ENCODE data around the gene PTCHD1. TPM values are rescaled to one million over a fixed set of nuclear protein-coding genes. Genes with fewer than 3 reads are reported as not detected.

The PTCHD1 gene
- total RNA-seq, 1 experiment from 2014 or later, result not detected

DNA sequence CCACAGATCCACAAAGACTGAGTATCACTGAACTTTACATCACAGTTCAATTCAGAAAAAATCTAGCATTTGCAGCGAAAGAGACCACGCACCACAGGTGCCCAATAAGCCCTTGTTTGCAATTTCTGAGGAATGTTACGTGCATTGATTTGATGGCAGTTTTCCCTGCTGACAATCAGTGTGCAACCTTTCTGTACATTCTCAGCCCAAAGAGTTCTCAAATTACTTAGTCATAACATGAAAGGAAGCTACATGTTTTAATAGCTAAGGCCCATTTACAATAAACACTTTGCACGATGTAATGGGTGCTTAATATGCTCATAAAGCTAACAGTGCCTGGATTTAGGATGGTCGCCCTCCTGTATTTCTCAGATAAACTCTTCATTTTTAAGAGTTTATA, 47.9 kb downstream of the PTCHD1 start:
- H3K4me2 ChIP-seq (ENCODE audit: low read length), result no peak overlapping the region
- peaks cover 39% of the 10 kb centered on the region for H3K27me3 ChIP-seq (ENCODE audit: low read length)
- H3K79me2 ChIP-seq (ENCODE audit: low read length), result no peaks in the 10 kb centered on the region
- BruUV-seq (replicated peaks), result no TSS peak
- ATAC-seq (no peak), DNase-seq (no peak)
- TF ChIP-seq, protein P1, sequence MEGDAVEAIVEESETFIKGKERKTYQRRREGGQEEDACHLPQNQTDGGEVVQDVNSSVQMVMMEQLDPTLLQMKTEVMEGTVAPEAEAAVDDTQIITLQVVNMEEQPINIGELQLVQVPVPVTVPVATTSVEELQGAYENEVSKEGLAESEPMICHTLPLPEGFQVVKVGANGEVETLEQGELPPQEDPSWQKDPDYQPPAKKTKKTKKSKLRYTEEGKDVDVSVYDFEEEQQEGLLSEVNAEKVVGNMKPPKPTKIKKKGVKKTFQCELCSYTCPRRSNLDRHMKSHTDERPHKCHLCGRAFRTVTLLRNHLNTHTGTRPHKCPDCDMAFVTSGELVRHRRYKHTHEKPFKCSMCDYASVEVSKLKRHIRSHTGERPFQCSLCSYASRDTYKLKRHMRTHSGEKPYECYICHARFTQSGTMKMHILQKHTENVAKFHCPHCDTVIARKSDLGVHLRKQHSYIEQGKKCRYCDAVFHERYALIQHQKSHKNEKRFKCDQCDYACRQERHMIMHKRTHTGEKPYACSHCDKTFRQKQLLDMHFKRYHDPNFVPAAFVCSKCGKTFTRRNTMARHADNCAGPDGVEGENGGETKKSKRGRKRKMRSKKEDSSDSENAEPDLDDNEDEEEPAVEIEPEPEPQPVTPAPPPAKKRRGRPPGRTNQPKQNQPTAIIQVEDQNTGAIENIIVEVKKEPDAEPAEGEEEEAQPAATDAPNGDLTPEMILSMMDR (conservative IDR thresholded peaks at IDR 0.05; ENCODE audit: low read depth, low read length), result no peak
- TF ChIP-seq EZH2 (IDR thresholded peaks at IDR 0.05; ENCODE audit: low read length, unreplicated experiment) (no peak), EZH2phosphoT487 (IDR thresholded peaks at IDR 0.05; ENCODE audit: borderline replicate concordance, low read length) (no peak)
- no peaks in the 10 kb centered on the region for H3F3A ChIP-seq (ENCODE audit: low read length, unreplicated experiment)
- no peaks in the 10 kb centered on the region for H3K4me1 ChIP-seq (ENCODE audit: insufficient read depth, low read length)
- no peaks in the 10 kb centered on the region for H3K9me3 ChIP-seq (ENCODE audit: low read length)
- intact Hi-C loops (cut with micrococcal nuclease), result no loop called here
- H3K9me2 ChIP-seq (replicated peaks; ENCODE audit: low read length), result no peaks in the 10 kb centered on the region
- no peak overlapping the region for H3K9ac ChIP-seq (ENCODE audit: low read length)
- ChIA-PET CTCF (no interaction called here), POLR2A (ENCODE audit: unreplicated experiment) (no interaction called here)
- H3K27ac ChIP-seq (ENCODE audit: low read length), result no peak overlapping the region
- H3K36me3 ChIP-seq (ENCODE audit: low read depth, low read length), result no peaks in the 10 kb centered on the region
- H2AFZ ChIP-seq (ENCODE audit: low read length), result no peak overlapping the region
- H4K20me1 ChIP-seq (ENCODE audit: low read length), result no peaks in the 10 kb centered on the region
- H3K4me3 ChIP-seq (ENCODE audit: low read length), result no peak overlapping the region

- H3K9me3 ChIP-seq (ENCODE audit: low read length), result no peaks in the 10 kb centered on the region
- no peaks in the 10 kb centered on the region for H3K9me2 ChIP-seq (replicated peaks; ENCODE audit: low read length)
- H4K20me1 ChIP-seq (ENCODE audit: low read length), result no peaks in the 10 kb centered on the region
- H3K36me3 ChIP-seq (ENCODE audit: low read depth, low read length), result no peaks in the 10 kb centered on the region
- no peak overlapping the region for H3K9ac ChIP-seq (ENCODE audit: low read length)
- peak; percentile 33; the same call in 1 of the 2 replicates for ATAC-seq
- H3K4me3 ChIP-seq (ENCODE audit: low read length), result no peak overlapping the region
- H3F3A ChIP-seq (ENCODE audit: low read length, unreplicated experiment), result no peaks in the 10 kb centered on the region
- H3K4me1 ChIP-seq (ENCODE audit: insufficient read depth, low read length), result no peaks in the 10 kb centered on the region
- DNase-seq, result peak; percentile 50
- CTCF ChIA-PET, result no interaction called here
- no peaks in the 10 kb centered on the region for H3K79me2 ChIP-seq (ENCODE audit: low read length)
- intact Hi-C loops (cut with micrococcal nuclease), result no loop called here
- H2AFZ ChIP-seq (ENCODE audit: low read length), result no peak overlapping the region
- H3K27me3 ChIP-seq (ENCODE audit: low read length), result peaks cover 42% of the 10 kb centered on the region
- POLR2A ChIA-PET (ENCODE audit: unreplicated experiment), result no interaction called here
- no peak overlapping the region for H3K27ac ChIP-seq (ENCODE audit: low read length)
- no TSS peak for BruUV-seq (replicated peaks)
- TF ChIP-seq EZH2phosphoT487 (IDR thresholded peaks at IDR 0.05; ENCODE audit: borderline replicate concordance, low read length) (no peak), EZH2 (IDR thresholded peaks at IDR 0.05; ENCODE audit: low read length, unreplicated experiment) (no peak)
- TF ChIP-seq, protein P1 (conservative IDR thresholded peaks at IDR 0.05; ENCODE audit: low read depth, low read length), result no peak
- H3K4me2 ChIP-seq (ENCODE audit: low read length), result no peak overlapping the region
Measured at GRCh38 chrX:23383411-23383810, 48.8 kb downstream of the PTCHD1 start.

DNA sequence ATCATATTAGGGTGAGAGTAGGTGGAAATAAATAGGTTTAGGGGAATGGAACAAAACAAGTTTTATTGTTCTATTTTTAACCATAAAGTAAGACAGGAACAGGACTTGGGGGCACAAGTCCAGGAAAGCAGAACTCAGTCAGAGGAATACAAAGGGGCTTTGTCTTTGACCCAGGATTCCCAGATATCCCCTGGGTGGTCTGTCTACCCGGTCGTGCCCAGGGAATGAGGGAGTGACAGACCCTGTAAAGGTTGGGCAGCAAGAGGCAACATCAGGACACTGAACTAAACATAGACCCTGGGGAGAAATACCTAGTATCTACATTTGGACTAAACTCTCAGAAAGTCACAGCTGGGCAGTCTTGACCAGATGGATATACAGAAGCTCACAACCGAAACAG, 50.6 kb downstream of the PTCHD1 start:
- no peaks in the 10 kb centered on the region for H3K36me3 ChIP-seq (ENCODE audit: low read depth, low read length)
- no peak overlapping the region for H3K4me2 ChIP-seq (ENCODE audit: low read length)
- H3K79me2 ChIP-seq (ENCODE audit: low read length), result no peaks in the 10 kb centered on the region
- H3K27ac ChIP-seq (ENCODE audit: low read length), result no peak overlapping the region
- no peaks in the 10 kb centered on the region for H3K9me3 ChIP-seq (ENCODE audit: low read length)
- H3K9me2 ChIP-seq (replicated peaks; ENCODE audit: low read length), result no peaks in the 10 kb centered on the region
- no peaks in the 10 kb centered on the region for H4K20me1 ChIP-seq (ENCODE audit: low read length)
- intact Hi-C loops (cut with micrococcal nuclease), result no loop called here
- no peak overlapping the region for H3K4me3 ChIP-seq (ENCODE audit: low read length)
- no peak overlapping the region for H2AFZ ChIP-seq (ENCODE audit: low read length)
- no peaks in the 10 kb centered on the region for H3F3A ChIP-seq (ENCODE audit: low read length, unreplicated experiment)
- DNase-seq (no peak), ATAC-seq (no peak)
- H3K9ac ChIP-seq (ENCODE audit: low read length), result no peak overlapping the region
- no TSS peak for BruUV-seq (replicated peaks)
- ChIA-PET POLR2A (ENCODE audit: unreplicated experiment) (no interaction called here), CTCF (no interaction called here)
- H3K4me1 ChIP-seq (ENCODE audit: insufficient read depth, low read length), result no peaks in the 10 kb centered on the region
- TF ChIP-seq, protein P1 (conservative IDR thresholded peaks at IDR 0.05; ENCODE audit: low read depth, low read length), result no peak
- no peak for TF ChIP-seq EZH2 (IDR thresholded peaks at IDR 0.05; ENCODE audit: low read length, unreplicated experiment)
- no peak for TF ChIP-seq EZH2phosphoT487 (IDR thresholded peaks at IDR 0.05; ENCODE audit: borderline replicate concordance, low read length)
- peaks cover 39% of the 10 kb centered on the region for H3K27me3 ChIP-seq (ENCODE audit: low read length)
